ENCODE results near the gene CCL28.

Gene CCL28

DNA sequence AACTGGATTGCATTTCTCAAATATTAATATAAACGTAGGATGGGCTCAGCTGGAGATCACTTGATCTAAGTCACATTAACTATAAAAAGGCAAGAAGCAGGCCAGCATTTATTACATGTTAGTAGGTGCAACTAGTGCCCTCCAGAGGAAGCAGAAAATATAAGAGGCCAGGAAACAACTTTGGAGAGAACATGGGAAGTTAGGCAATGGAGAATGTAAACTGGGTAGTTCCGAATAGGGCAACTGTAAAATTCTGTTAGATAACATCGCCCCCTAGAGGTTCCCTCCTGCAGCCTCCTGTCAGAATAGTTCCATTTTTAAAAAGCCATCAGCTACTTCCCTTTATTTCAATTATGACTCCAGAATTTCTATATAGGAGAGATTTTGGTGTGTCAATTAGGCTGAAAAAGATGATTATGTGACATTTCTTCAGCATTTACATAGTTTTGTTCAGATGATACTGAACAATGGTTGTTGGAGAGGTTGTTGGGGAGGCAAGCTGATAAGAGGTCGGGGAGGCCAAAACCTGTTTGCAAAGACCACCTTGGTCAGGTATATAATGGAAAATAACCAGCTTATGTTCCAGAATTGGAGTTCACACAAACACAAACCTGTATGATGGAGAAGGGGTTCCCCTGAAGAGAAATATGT, 22.4 kb downstream of the CCL28 start:
- peak; percentile 25 for DNase-seq (ENCODE audit: extremely low read depth, insufficient read length)
- H3K36me3 ChIP-seq (ENCODE audit: control insufficient read depth, insufficient read depth, low read length) = no peaks in the 10 kb centered on the region
- TF ChIP-seq, protein P1, sequence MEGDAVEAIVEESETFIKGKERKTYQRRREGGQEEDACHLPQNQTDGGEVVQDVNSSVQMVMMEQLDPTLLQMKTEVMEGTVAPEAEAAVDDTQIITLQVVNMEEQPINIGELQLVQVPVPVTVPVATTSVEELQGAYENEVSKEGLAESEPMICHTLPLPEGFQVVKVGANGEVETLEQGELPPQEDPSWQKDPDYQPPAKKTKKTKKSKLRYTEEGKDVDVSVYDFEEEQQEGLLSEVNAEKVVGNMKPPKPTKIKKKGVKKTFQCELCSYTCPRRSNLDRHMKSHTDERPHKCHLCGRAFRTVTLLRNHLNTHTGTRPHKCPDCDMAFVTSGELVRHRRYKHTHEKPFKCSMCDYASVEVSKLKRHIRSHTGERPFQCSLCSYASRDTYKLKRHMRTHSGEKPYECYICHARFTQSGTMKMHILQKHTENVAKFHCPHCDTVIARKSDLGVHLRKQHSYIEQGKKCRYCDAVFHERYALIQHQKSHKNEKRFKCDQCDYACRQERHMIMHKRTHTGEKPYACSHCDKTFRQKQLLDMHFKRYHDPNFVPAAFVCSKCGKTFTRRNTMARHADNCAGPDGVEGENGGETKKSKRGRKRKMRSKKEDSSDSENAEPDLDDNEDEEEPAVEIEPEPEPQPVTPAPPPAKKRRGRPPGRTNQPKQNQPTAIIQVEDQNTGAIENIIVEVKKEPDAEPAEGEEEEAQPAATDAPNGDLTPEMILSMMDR (IDR thresholded peaks at IDR 0.05; ENCODE audit: insufficient read depth, low read length, poor library complexity, severe bottlenecking) = peak; percentile 81
- H3K4me3 ChIP-seq (replicated peaks; ENCODE audit: low read depth, low read length) = no peak overlapping the region
- no peaks in the 10 kb centered on the region for H3K27me3 ChIP-seq (replicated peaks; ENCODE audit: control insufficient read depth, insufficient read depth, low read length)

- DNase-seq (ENCODE audit: extremely low read depth, insufficient read length) = peak; percentile 31
- Histone ChIP-seq H3K4me3 (replicated peaks; ENCODE audit: low read depth, low read length) (no peak overlapping the region), H3K36me3 (ENCODE audit: control insufficient read depth, insufficient read depth, low read length) (no peaks in the 10 kb centered on the region), H3K27me3 (replicated peaks; ENCODE audit: control insufficient read depth, insufficient read depth, low read length) (no peaks in the 10 kb centered on the region)
- TF ChIP-seq, protein P1 (IDR thresholded peaks at IDR 0.05; ENCODE audit: insufficient read depth, low read length, poor library complexity, severe bottlenecking) = peak; percentile 22
Measured at GRCh38 chr5:43386960-43387362, 25.2 kb downstream of the CCL28 start.

DNA sequence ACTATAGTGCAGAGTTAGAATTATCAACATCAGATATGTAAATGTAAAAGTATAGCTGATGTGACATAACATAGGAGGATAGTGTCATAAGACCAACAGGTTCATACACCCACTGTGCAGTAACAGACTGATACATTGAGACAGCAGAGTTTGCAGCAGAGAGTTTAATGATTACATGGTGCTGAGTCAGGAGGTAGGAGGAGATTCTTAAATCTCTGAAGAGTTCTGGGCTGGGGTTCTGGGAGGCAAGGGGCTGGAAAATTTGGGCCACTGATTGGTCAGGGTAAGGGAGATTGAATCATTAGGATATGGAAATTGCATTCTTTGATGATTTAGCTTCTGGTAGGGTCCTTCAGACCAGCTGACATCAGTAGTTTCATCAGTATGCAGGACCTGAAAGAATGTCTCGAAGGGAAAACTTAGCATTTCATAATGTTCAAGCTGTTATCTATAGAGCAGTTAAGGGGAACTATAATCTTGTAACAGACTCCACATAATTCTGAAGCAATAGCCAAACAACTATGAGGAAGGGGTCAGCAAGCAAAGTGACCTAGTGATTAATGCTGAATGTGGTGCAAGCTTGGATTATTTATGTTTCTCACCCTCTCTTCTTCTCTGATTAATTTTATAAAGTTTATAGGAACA, 35.6 kb downstream of the CCL28 start:
- TF ChIP-seq, protein P1 (IDR thresholded peaks at IDR 0.05; ENCODE audit: insufficient read depth, low read length, poor library complexity, severe bottlenecking) = no peak
- Histone ChIP-seq H3K36me3 (ENCODE audit: control insufficient read depth, insufficient read depth, low read length) (no peaks in the 10 kb centered on the region), H3K4me3 (replicated peaks; ENCODE audit: low read depth, low read length) (no peak overlapping the region)

DNA sequence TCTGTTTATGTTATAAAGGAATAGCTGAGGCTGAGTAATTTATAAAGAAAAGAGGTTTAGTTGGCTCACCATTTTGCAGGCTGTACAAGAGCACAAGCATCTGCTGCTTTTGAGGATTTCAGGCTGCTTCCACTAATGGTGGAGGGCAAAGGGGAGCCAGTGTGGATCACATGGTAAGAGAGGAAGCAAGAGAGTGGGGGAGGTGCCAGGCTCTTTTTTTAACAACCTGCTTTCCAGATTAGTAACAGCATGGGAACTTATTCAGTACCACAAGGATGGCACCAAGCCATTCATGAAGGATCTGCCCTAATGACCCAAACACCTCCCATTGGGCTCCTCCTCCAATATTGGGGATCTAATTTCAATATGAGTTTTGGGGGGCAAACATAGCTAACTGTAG, 40.4 kb downstream of the CCL28 start:
- Histone ChIP-seq H3K4me3 (replicated peaks; ENCODE audit: low read depth, low read length) (no peak overlapping the region), H3K36me3 (ENCODE audit: control insufficient read depth, insufficient read depth, low read length) (no peaks in the 10 kb centered on the region), H3K27me3 (replicated peaks; ENCODE audit: control insufficient read depth, insufficient read depth, low read length) (no peaks in the 10 kb centered on the region)
- no peak for DNase-seq (ENCODE audit: extremely low read depth, insufficient read length)
- TF ChIP-seq, protein P1 (IDR thresholded peaks at IDR 0.05; ENCODE audit: insufficient read depth, low read length, poor library complexity, severe bottlenecking) = no peak

More for the DNA sequence above, 35.6 kb downstream of the CCL28 start:
- no peaks in the 10 kb centered on the region for H3K27me3 ChIP-seq (replicated peaks; ENCODE audit: control insufficient read depth, insufficient read depth, low read length)
- no peak for DNase-seq (ENCODE audit: extremely low read depth, insufficient read length)

DNA sequence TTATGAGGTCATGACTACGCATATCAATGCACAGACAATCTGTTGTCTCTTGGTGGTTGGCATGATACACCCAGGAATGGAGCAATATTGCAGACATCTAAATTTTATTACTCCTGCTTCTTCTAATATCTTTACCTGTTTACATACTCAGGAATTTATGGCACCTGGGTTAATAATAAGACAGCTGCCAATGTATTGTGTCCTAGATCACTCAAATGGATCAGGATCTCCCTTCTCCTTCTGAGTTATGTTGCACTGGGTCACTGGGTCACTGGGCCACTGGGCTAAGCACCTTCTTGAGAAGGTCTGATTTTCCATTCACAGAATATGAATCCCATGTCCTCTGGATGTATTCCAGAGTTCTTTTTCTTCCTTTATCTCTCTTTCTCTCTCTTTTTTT, 41.8 kb downstream of the CCL28 start:
- Histone ChIP-seq H3K4me3 (replicated peaks; ENCODE audit: low read depth, low read length) (no peak overlapping the region), H3K36me3 (ENCODE audit: control insufficient read depth, insufficient read depth, low read length) (no peaks in the 10 kb centered on the region), H3K27me3 (replicated peaks; ENCODE audit: control insufficient read depth, insufficient read depth, low read length) (no peaks in the 10 kb centered on the region)
- no peak for DNase-seq (ENCODE audit: extremely low read depth, insufficient read length)
- TF ChIP-seq, protein P1 (IDR thresholded peaks at IDR 0.05; ENCODE audit: insufficient read depth, low read length, poor library complexity, severe bottlenecking) = no peak
